ENCODE data around the gene POLQ. TPM values are rescaled to one million over a fixed set of nuclear protein-coding genes. Genes with fewer than 3 reads are reported as not detected.

Gene POLQ
- total and polyA plus RNA-seq, 2 of the 8 experiments (the other 6 are each of a cell fraction or from before 2014, with no cell fraction given), result 3.6 to 15.3 TPM

GRCh38 chr3:121443456-121443855 is 102.3 kb downstream of the POLQ start:
- H3K27ac ChIP-seq (ENCODE audit: low read depth, low read length), result no peak overlapping the region
- FAIRE-seq, result no peak
- CTCF ChIA-PET (ENCODE audit: partially characterized antibody), result interaction anchor here (0.9 kb wide), 1 partner anchor 78 kb away, joined by 3 read pairs; no protein-coding TSS in a partner anchor

More at GRCh38 chr3:121443456-121443855, 102.3 kb downstream of the POLQ start:
- Histone ChIP-seq H3K18ac (ENCODE audit: extremely low read depth, low read length) (no peak overlapping the region), H4K8ac (ENCODE audit: extremely low read depth, insufficient read depth, low read length) (no peak overlapping the region), H3K14ac (ENCODE audit: insufficient read length) (no peak overlapping the region), H3K4ac (replicated peaks; ENCODE audit: insufficient read length, low read depth, low read length) (no peak overlapping the region), H3K79me1 (ENCODE audit: low read depth, low read length) (no peaks in the 10 kb centered on the region), H2BK5ac (ENCODE audit: low read depth, low read length) (no peak overlapping the region), H3K9me3 (ENCODE audit: insufficient read depth in 2 of 2, low read depth in 1 of 2, low read length in 1 of 2) (no peaks in the 10 kb centered on the region), H3K4me2 (ENCODE audit: insufficient read depth in 1 of 2, low read depth in 2 of 2, low read length in 2 of 2) (no peak overlapping the region), H3K56ac (replicated peaks; ENCODE audit: insufficient read length, low read depth, low read length) (no peak overlapping the region), H3K4me1 (replicated peaks in 1 of 4; ENCODE audit: control insufficient read depth in 3 of 4, insufficient read depth in 4 of 4, low read length in 3 of 4) (no peaks in the 10 kb centered on the region), H2BK120ac (replicated peaks; ENCODE audit: low read depth, low read length) (no peak overlapping the region), H3K27me3 (replicated peaks in 1 of 4; ENCODE audit: control insufficient read depth in 3 of 4, extremely low read depth in 1 of 4, insufficient read depth in 3 of 4, low read length in 3 of 4) (no peaks in the 10 kb centered on the region), H4K91ac (replicated peaks; ENCODE audit: insufficient read length, low read length) (no peak overlapping the region), H4K20me1 (replicated peaks in 1 of 2; ENCODE audit: control insufficient read depth in 1 of 2, insufficient read depth in 2 of 2, low read length in 2 of 2) (no peaks in the 10 kb centered on the region), H3K9ac (replicated peaks in 1 of 4; ENCODE audit: extremely low read depth in 1 of 4, low read depth in 3 of 4, low read length in 3 of 4) (no peak overlapping the region), H3K4me3 (ENCODE audit: extremely low read depth in 1 of 4, insufficient read depth in 2 of 4, low read depth in 3 of 4, low read length in 4 of 4) (no peak overlapping the region), H3K79me2 (ENCODE audit: control insufficient read depth in 1 of 2, insufficient read depth in 2 of 2, low read length in 2 of 2) (no peaks in the 10 kb centered on the region), H3K36me3 (ENCODE audit: control insufficient read depth in 2 of 4, insufficient read depth in 4 of 4, low read length in 3 of 4) (peaks cover 0 to 11% (median 4%) of the 10 kb centered on the region in 4 experiments; a peak in 5 of 8 replicates), H2BK20ac (ENCODE audit: low read length) (no peak overlapping the region), H3K23me2 (ENCODE audit: low read depth, low read length) (no peaks in the 10 kb centered on the region), H2AFZ (ENCODE audit: low read length) (no peak overlapping the region), H2AK5ac (ENCODE audit: low read depth, low read length) (no peak overlapping the region), H2BK12ac (ENCODE audit: low read depth, low read length) (no peak overlapping the region), H3K23ac (ENCODE audit: insufficient read length) (no peak overlapping the region), H4K5ac (ENCODE audit: insufficient read length, low read depth, low read length) (no peak overlapping the region), H2BK15ac (ENCODE audit: low read length) (no peak overlapping the region)
- POLR2A ChIA-PET (ENCODE audit: partially characterized antibody), result no interaction called here
- DNase-seq (ENCODE audit: low read depth in 1 of 2, low spot score in 2 of 2), result no peak
- WGBS, 2 experiments (ENCODE audit: extremely low coverage in 1 of 2, insufficient coverage in 1 of 2, insufficient read length in 1 of 2, insufficient replicate concordance in 2 of 2, low coverage in 1 of 2, low lambda C conversion rate in 2 of 2, missing lambda C conversion rate in 1 of 2), result 91% methylated on average over 1 of the region's 1 CpG; no CpG with 5 or more reads in 1 of the 2 experiments
- TF ChIP-seq SIX5 (IDR thresholded peaks at IDR 0.05; ENCODE audit: low read depth, low read length) (no peak), ZNF274 (IDR thresholded peaks at IDR 0.05; ENCODE audit: borderline replicate concordance, extremely low read depth, low read length) (no peak), SUZ12 (IDR thresholded peaks at IDR 0.05; ENCODE audit: low read length) (no peak), TBP (IDR thresholded peaks at IDR 0.05; ENCODE audit: low read depth, low read length) (no peak), RAD21 (IDR thresholded peaks at IDR 0.05 in 1 of 2, conservative IDR thresholded peaks at IDR 0.05 in 1 of 2; ENCODE audit: low read depth in 2 of 2, low read length in 2 of 2) (no peak), EGR1 (IDR thresholded peaks at IDR 0.05; ENCODE audit: borderline replicate concordance, low read depth, low read length) (no peak), TEAD4 (IDR thresholded peaks at IDR 0.05; ENCODE audit: low read depth, low read length) (no peak), BRCA1 (IDR thresholded peaks at IDR 0.05; ENCODE audit: low read depth, low read length) (no peak)
